ENCODE measurements around the gene TMEM41A.
"Not testable (repeated sequence)": the region's sequence is repeated elsewhere in the genome, so short reads cannot be mapped to it uniquely, and the experiment has no call there.

TMEM41A gene

DNA sequence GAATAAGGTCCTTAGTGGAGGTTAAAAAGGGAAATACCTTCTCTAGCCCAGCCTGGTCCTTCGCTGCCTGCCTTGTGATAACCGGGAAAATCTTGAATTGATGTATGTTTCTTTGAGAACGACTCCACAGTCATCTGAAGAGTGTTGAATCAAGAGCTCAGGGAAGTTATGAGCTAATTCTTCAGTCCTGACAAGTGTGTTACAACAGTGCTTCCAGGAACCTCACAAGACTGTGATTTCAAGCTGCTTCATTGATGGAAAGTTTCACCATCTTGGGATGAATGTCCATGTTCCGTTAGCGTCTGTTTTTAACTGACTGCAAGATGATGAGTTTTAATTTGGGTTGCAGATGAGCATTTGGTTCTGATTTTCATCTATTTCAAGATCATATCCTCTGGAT is 12.4 kb downstream of the TMEM41A start:
- DNase-seq: no peak

DNA sequence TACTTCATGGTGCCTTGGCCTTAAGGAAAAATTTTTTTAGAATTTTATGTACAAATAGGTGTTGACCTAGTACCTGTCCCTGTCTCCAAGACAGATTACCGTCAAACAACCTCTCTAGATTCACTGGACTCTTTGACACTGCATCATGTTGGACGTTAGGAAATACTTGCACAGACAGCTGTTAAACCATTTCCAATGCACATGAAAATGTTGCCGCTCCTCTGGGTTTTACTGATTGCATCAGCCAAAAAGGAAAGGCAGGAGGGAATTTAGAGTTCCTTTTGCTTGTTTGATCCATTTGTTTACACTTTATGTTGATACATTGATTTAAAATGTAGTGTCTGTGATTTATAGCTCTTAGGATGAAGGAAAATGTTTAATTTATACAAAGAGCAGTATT is 14.5 kb downstream of the TMEM41A start:
- DNase-seq: no peak

DNA sequence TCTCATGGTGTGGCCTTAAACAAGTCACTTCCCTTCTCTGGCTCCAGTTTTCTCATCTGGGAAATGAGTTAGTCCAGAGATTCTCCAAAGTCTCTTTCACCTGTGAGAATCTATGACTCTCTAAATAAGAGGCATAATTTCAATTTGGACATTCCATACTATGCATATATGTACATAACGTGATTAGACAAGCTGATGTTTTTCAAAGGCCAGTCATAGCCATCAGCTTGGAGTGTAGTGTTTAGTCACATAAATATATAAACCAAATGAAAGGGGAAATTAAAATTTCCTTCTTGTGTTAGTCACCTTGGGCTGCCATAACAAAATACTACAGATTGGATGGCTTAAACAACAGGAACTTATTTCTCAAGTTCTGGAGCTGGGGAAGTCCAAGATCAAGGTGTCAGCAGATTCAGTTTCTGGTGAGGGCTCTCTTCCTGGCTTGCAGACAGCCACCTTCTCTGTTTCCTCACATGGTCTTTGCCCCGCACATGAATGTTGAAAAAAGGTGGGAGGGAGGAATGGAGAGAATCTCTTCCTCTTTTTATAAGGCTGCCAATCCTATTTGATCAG is 19.4 kb downstream of the TMEM41A start:
- no peak for DNase-seq

DNA sequence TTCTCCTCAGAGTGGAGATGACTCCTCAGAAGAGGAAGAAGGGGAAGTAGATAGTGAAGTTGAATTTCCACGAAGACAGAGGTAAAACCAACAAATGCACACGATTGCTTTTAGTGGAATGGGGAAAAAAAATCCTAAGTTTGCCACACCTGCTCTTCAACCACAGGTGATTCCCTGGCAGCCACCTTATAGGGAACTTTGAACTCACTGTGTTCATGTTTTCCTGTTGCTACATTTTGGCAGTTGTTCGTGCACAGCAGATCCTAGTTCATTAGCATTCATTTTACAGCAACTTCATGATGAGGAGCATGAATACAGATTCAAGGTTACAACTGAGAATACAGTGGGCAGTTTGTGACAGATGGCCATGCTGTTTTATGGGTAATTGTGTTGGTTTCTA is 21.5 kb downstream of the TMEM41A start:
- no peak for DNase-seq

DNA sequence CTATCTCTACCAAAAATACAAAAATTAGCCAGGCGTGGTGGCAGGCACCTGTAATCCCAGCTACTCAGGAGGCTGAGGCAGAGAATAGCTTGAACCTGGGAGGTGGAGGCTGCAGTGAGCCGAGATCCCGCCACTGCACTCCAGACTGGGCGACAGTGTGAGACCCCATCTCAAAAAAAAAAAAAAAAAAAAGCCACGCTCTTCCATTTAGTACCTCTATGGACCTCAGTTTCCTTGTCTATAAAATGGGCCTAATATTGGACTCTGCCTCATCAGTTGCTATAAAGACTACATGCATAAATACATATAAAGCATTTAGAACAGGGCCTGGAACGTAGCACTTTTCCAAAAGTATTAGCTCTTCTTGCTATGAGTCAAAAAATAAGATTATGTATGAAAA is 23.9 kb downstream of the TMEM41A start:
- not testable (repeated sequence) for DNase-seq

DNA sequence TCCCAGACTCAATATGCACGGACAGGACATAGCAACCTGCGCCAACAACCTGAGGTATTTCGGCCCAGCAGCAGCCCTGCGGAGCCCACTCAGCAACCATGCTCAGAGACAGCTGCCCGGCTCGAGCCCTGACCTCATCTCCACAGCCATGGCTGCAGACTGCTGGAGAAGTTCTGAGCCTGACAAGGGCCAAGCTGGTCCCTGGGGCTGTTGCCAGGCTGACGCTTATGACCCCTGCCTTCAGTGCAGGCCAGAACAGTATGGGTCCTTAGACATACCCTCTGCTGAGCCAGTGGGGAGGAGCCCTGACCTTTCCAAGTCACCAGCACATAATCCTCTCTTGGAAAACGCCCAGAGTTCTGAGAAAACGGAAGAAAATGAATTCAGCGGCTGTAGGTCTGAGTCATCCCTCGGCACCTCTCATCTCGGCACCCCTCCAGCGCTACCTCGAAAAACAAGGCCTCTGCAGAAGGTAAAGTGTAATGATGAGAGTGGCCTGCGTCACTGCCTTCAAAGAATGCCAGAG is 25.5 kb downstream of the TMEM41A start:
- no peak for DNase-seq

DNA sequence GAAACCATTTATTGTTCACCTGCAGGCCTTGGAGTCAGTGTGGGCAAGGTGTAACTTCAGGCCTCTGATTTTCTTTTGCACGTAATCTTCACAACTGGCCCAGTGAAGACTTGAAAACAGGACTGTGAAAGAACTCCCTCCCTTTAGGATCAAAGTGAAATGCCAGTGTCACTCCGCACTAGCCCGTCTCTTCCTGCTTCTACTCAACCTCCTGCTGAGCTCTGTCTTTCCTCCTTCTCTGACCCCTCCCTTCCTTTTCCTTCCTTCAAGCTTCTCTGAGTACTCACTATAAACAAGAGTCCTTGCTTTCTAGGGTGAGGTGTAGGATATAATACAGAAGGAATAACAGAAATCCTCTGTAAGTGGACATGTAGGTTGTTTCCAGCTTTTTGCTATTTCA is 28.5 kb downstream of the TMEM41A start:
- no peak for DNase-seq

DNA sequence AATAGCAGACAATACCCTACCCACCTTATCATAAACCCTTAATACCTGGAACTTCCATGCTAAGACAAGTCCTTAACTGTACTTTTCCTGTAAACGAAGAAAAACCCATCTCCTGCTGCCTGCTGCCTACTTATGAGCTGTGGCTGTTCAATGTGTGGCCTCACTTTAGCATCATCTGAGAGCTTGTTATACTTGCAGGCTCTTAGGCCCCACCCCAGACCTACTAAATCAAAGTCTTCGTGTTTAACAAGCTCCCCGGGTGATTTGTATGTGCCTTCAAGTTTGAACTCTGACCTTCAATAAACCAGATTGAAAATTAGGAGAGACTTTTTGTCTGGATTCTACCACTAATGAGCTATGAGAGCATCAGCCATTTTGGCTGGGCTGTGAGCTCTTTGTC is 29.3 kb downstream of the TMEM41A start:
- no peak for DNase-seq

DNA sequence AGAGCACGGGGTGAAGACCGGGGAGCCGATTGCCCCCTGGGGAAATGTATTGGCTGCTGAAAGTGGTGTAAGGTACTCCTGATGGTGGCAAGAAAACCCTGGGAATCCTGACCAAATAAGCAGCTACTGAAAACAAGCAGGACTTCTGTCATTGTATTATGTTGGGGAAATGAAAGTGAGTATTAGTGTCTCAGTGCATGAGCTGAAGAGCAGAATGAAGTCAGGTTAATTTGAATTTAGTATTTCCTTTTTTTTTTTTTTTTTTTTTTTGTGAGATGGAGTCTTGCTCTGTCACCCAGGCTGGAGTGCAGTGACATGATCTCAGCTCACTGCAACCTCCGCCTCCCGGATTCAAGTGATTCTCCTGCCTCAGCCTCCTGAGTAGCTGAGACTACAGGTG is 32.7 kb downstream of the TMEM41A start:
- DNase-seq: not testable (repeated sequence)

DNA sequence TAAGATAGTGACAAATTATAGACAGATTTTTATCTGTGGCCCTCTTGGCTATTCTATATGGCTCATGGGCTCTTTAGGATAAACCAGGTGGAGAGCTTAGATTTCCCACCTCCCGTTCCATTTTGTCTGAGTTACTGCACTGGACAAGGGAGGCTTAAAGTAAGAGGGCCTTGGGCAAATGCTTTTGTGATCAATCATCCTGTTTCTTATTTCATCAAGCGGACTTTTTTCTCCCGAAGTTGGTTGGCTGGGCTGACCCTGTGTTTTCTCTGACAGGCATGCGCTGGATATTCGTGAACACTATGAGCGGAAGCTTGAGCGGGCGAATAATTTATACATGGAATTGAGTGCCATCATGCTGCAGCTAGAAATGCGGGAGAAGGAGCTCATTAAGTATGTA is 33.4 kb downstream of the TMEM41A start:
- no peak for DNase-seq

DNA sequence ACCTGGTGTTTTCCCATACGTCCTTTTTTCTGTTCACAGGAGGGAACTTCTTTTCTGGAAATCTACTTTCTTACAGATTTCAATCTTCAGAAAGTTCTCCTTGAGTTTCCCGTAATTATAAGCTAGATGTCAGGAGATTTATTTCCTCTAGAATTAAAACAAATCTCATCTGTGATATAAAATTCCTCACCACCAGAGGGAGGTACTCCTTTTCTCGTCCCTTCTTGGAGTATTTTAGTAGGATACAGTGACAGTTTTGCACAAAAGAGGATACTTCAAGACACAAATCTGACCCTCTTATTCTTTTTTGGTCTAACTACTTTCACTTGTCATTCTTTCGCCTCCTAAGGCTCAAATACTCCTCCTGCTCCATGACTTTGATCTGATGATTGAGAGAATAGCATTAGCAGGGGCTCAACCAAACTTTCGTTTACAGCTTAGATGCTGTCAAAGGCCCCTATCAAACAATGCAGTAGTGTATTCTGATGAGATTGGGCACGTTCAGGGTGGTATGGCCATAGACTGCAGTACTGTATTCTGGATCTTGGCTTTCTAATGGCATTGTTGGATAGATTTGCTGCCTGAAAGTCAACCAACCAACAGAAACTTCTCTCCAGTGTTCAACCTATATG is 38.0 kb downstream of the TMEM41A start:
- DNase-seq: no peak

DNA sequence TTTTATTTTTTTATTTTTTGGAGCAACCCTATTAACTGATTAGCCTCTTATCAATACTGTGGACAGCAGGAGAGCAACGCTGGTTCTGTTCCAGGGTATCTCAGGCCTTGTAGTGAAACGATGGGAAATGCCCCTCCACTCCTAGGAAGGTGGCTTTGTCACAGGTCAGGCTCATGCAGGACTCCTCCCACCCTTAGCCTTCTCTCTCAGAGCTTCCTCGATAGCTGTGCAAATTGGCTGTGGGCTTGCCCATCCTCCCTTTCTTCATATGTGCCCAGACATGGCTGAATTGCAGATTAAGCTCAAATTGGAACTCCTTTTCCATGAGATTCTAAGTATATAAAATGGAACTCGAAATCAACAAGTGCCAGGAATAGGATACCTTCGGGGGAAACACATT is 38.5 kb downstream of the TMEM41A start:
- no peak for DNase-seq

DNA sequence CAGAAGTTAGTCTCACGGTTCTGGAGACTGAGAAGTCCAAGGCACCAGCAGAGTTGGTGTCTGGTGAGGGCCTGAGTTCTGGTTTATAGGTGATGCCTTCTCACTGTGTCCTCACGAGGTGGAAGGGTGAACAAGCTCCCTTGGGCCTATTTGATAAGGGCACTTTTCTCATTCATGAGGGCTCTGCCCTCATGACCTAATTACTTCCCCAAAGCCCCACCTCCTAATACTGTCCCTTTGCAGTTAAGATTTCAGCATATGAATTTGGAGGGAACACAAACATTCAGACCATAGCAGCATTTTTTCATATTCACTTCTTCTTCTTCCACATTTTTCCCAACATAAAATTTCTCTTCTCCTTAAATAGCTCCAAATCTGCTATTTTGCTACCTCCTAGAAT is 41.5 kb downstream of the TMEM41A start:
- DNase-seq: no peak

DNA sequence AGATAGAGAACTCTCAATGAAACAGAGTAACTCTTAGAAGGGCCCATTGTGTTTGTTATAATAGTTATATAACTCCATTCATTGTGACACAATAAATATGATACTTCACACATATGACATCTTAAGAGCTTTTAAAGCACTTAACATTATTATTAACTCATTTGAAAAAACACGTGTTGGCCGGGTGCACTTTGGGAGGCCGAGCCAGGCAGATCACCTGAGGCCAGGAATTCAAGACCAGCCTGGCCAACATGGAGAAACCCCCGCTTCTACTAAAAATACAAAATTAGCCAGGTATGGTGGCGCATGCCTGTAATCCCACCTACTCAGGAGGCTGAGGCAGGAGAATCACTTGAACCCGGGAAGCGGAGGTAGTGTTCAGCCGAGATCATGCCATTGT is 47.4 kb downstream of the TMEM41A start:
- not testable (repeated sequence) for DNase-seq

DNA sequence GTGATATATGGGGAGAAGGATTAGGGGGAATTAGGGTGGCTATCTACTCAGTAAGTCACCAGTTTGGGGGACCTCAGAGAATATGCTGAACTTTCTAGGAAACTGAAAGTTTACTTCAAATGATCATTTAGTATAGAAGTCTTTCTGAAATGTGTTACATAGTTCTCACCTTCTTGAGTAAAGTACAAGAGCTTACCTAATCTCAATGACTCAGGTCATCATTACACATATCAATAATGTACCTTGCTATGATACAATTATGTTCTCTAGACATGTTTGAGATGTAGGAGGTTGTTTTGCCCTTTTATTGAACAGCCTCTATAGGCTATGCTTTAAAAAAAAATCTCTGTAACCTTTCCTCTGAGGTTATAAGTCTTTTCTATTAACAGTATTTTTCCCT is 50.7 kb downstream of the TMEM41A start:
- no peak for DNase-seq

DNA sequence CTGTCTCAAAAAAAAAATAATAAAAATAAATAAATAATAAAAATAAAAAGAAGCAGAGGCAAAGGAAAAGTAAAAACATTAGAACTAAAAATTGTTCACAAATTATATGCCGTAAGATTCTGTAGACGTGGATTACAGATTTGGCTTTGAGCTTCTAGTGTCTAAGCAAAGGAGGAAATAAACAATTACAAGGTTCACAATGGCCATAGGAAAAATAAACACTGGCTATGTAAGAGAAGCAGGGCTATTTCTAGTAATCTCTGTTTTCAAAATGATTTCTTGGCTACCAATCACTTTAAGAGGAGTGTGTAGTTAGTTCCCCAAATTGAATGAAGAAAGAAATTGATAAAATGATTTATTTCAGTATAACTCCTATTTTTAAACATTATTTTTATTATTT is 54.5 kb downstream of the TMEM41A start:
- no peak for DNase-seq

DNA sequence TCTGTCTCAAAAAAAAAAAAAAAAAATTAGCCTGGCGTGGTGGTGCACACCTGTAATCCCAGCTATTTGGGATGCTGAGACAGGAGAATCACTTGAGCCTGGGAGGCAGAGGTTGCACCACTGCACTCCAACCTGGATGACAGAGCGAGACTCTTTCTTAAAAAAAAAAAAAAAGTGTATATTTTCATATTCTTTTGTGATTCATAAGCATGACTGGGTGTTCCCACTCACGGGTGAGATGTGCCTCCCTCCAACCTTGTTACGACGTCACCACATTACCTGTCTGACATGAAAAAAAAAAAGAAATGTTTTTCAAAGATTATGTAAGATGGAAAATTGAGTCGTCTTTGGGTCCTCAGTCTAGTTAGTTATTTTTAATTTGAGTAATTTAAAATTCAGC is 56.8 kb downstream of the TMEM41A start:
- no peak for DNase-seq

DNA sequence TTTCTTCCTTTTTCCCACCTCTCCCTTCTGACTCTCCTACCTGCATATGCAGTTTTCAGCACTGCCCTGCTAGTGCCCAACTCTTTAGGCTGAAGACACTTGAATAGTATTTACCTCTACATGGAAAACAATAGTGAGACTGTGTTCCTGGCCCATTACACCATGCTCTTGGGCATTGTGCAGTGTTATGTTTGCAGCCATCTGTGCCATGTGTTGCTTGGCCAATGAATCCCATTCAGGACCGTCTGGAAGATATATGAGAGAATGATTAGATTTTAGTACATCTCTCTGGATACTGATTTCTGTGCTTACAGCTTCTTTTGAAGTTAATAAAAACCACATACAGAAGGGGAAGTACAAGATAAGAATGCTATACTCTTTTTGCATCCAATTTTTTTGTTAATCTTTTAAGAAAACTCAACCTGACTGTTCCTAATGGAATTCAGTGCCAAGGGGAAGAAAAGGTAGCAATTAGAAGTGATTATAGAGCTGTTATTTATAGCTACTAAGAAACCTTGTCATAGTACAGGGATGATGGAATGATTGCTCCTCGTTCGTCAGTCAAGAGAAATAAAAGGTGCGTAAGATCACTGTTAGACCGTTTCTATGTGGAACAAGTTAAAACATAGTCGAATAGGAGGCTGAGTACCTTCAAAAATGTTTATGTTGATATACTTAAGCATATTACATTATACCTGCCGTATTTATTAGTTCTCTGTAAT is 58.9 kb downstream of the TMEM41A start:
- no peak for DNase-seq

All from stimulated activated CD4-positive, alpha-beta T cell treated with anti-CD3 and anti-CD28 coated beads, Interleukin-4, amount 100 ng/mL, for 1 hour (primary cell).